DND-41 (cell line): ENCODE data around the gene TAB3.

Experiments
- CTCF ChIP-seq: IDR thresholded peaks from 2 replicates; pipeline ENCODE4 v1.5.1; 2012; ENCODE audit warnings: borderline replicate concordance, low read length, moderate library complexity, mild to moderate bottlenecking; ENCODE audit not compliant: poor library complexity, severe bottlenecking; ENCODE audit errors: extremely low read depth
- EZH2 ChIP-seq: IDR thresholded peaks from 3 replicates; pipeline ENCODE4 v1.6.1; 2012; ENCODE audit warnings: borderline replicate concordance, low read depth, mild to moderate bottlenecking, moderate library complexity, low read length, inconsistent platforms; ENCODE audit not compliant: severe bottlenecking

- peak; percentile 16 for TF ChIP-seq CTCF
- no peak for TF ChIP-seq EZH2
Measured at GRCh38 chrX:30865015-30865414, 24.0 kb downstream of the TAB3 start.
